Activated CD8-positive, alpha-beta T cell treated with anti-CD3 and anti-CD28 coated beads, Interleukin-2, amount 10 ng/mL, durations not matched to agents 7 days and 5 days (primary cell): ENCODE measurements around the gene ZMYND11. TPM values are rescaled to one million over a fixed set of nuclear protein-coding genes. Genes with fewer than 3 reads are reported as not detected.

ENCODE experiments used
- ATAC-seq: fragments of 150-1000 bp; cut with Tn5 transposase; one replicate; pipeline ENCODE4 v1.10.0; 2021; ENCODE audit warnings: moderate library complexity
- CTCF ChIA-PET: fragments of 350-600 bp; sonication (Branson Sonifier 250); formaldehyde crosslinking; loops from one replicate; lab custom pipeline; 2021; ENCODE audit warnings: antibody characterized with exemption; lab: Charles Lee
- POLR2A ChIA-PET: fragments of 350-600 bp; sonication (Branson Sonifier 250); formaldehyde crosslinking; loops from one replicate; lab custom pipeline; 2021; ENCODE audit warnings: antibody characterized with exemption; lab: Charles Lee
- DNase-seq: peaks from one replicate; pipeline ENCODE4 v3.0.0-alpha.2; 2020
- H3K27ac Mint-ChIP-seq: one replicate; pipeline ENCODE4 v1.8.0; 2021; ENCODE audit warnings: mild to moderate bottlenecking, mixed read lengths
- H3K27me3 Mint-ChIP-seq: one replicate; pipeline ENCODE4 v1.8.0; 2021; ENCODE audit warnings: low read depth, mixed read lengths
- H3K36me3 Mint-ChIP-seq: one replicate; pipeline ENCODE4 v1.8.0; 2021; ENCODE audit warnings: low read depth, mixed read lengths
- H3K4me1 Mint-ChIP-seq: one replicate; pipeline ENCODE4 v1.8.0; 2021; ENCODE audit warnings: low read depth, mixed read lengths
- H3K4me3 Mint-ChIP-seq: one replicate; pipeline ENCODE4 v1.8.0; 2021; ENCODE audit warnings: mild to moderate bottlenecking, mixed read lengths
- H3K9me3 Mint-ChIP-seq: one replicate; pipeline ENCODE4 v1.8.0; 2022; ENCODE audit warnings: mixed read lengths; ENCODE audit not compliant: insufficient read depth
- total RNA-seq, 2 experiments: library from RNA; stranded (reverse); gene quantifications; one replicate each; pipeline ENCODE4 v1.2.3, GENCODE V29; 2021

Gene ZMYND11
- total RNA-seq, 2 experiments from 2014 or later = 41.3 to 42.0 TPM

DNA sequence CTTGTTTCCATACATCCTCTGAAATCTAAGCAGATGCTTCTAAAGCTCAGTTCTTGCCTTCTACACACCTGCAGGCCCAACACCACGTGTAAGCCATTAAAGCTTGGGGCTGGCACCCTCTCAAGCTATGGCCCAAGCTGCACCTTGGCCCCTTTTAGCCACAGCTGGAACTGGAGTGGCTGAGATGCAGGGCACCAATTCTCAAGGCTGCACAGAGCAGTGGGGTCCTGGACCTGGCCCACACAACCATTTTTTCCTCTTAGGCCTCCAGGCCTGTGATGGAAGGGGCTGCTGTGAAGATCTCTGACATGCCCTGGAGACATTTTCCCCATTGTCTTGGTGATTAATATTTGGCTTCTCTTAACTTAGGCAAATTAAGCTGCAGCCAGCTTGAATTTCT is 38.8 kb upstream of the ZMYND11 start:
- Mint-ChIP-seq H3K27ac (no peak overlapping the region), H3K4me1 (no peaks in the 10 kb centered on the region), H3K4me3 (no peak overlapping the region), H3K9me3 (peaks cover 17% of the 10 kb centered on the region), H3K27me3 (peaks cover 5% of the 10 kb centered on the region), H3K36me3 (peaks cover 10% of the 10 kb centered on the region)
- POLR2A ChIA-PET = no interaction called here
- ATAC-seq (no peak), DNase-seq (no peak)
- CTCF ChIA-PET = no interaction called here

DNA sequence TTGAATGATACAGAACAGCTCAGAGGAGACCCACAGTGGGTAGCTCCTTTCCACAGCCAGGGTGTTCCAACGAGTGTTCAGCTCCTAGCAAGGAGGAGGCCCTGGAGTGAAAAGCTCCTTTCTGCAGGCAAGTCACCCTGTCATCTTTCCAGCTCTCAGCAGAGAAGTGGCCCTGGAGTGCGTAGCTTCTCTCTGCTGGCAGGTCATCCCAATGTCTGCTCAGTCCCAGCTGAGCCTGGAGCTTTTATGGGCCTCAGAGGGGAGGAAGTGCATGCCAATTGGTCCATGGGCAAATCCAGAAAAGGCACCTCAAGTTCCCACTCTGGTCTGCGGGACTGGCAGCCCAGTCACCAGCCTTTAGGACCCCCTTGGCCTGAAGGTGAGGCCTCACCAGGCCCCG is 30.8 kb upstream of the ZMYND11 start:
- peaks cover 18% of the 10 kb centered on the region for H3K4me1 Mint-ChIP-seq
- H3K36me3 Mint-ChIP-seq = no peaks in the 10 kb centered on the region
- no peak overlapping the region for H3K4me3 Mint-ChIP-seq
- no peak overlapping the region for H3K27ac Mint-ChIP-seq
- ChIA-PET POLR2A (no interaction called here), CTCF (interaction anchor here (0.9 kb wide), 1 partner anchor 28 kb away, joined by 3 read pairs; no protein-coding TSS in a partner anchor)
- no peak for ATAC-seq
- no peak for DNase-seq
- no peaks in the 10 kb centered on the region for H3K9me3 Mint-ChIP-seq
- H3K27me3 Mint-ChIP-seq = no peaks in the 10 kb centered on the region

- DNase-seq = no peak
- Mint-ChIP-seq H3K4me3 (no peak overlapping the region), H3K9me3 (no peaks in the 10 kb centered on the region), H3K27me3 (no peaks in the 10 kb centered on the region), H3K4me1 (peaks cover 18% of the 10 kb centered on the region), H3K36me3 (no peaks in the 10 kb centered on the region), H3K27ac (no peak overlapping the region)
- POLR2A ChIA-PET = no interaction called here
- CTCF ChIA-PET = no interaction called here
- ATAC-seq = no peak
Observed at GRCh38 chr10:104862-105565, 30.2 kb upstream of the ZMYND11 start.

GRCh38 chr10:105806-106205 is 29.4 kb upstream of the ZMYND11 start:
- H3K4me3 Mint-ChIP-seq = no peak overlapping the region
- no peak for ATAC-seq
- ChIA-PET CTCF (no interaction called here), POLR2A (no interaction called here)
- H3K9me3 Mint-ChIP-seq = no peaks in the 10 kb centered on the region
- DNase-seq = no peak
- H3K36me3 Mint-ChIP-seq = no peaks in the 10 kb centered on the region
- peaks cover 18% of the 10 kb centered on the region for H3K4me1 Mint-ChIP-seq
- H3K27me3 Mint-ChIP-seq = no peaks in the 10 kb centered on the region
- no peak overlapping the region for H3K27ac Mint-ChIP-seq

- peak; percentile 61 for ATAC-seq
Observed at GRCh38 chr10:106740-107139, 28.5 kb upstream of the ZMYND11 start.

DNA sequence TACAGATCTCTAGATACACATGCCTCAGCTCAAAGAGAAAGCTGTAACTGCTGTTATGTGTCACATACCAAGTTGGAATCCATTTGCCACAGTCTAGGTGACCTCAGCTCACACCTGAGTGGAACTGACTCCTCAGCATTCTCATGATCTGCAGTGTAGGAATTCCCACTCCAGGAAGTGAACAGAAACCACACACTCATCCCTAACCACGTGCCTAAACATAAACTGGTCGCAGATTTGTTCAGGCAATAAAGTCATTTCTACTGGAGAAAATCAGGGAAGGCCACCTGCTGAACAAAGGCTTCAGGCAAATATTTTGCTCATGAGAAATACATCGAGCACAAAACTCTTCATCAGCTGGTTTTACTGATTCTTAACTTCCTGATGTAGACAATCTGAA is 23.0 kb upstream of the ZMYND11 start:
- peaks cover 16% of the 10 kb centered on the region for H3K27me3 Mint-ChIP-seq
- H3K4me1 Mint-ChIP-seq = peaks cover 5% of the 10 kb centered on the region
- ChIA-PET CTCF (no interaction called here), POLR2A (no interaction called here)
- no peak overlapping the region for H3K27ac Mint-ChIP-seq
- ATAC-seq (no peak), DNase-seq (no peak)
- no peaks in the 10 kb centered on the region for H3K36me3 Mint-ChIP-seq
- H3K4me3 Mint-ChIP-seq = no peak overlapping the region
- no peaks in the 10 kb centered on the region for H3K9me3 Mint-ChIP-seq

More at GRCh38 chr10:106740-107139, 28.5 kb upstream of the ZMYND11 start:
- no peaks in the 10 kb centered on the region for H3K27me3 Mint-ChIP-seq
- H3K27ac Mint-ChIP-seq = peak overlapping the region; percentile 18
- POLR2A ChIA-PET = no interaction called here
- peak; percentile 65 for DNase-seq
- peaks cover 18% of the 10 kb centered on the region for H3K4me1 Mint-ChIP-seq
- H3K36me3 Mint-ChIP-seq = no peaks in the 10 kb centered on the region
- CTCF ChIA-PET = no interaction called here
- no peaks in the 10 kb centered on the region for H3K9me3 Mint-ChIP-seq
- no peak overlapping the region for H3K4me3 Mint-ChIP-seq

- peaks cover 4% of the 10 kb centered on the region for H3K36me3 Mint-ChIP-seq
- ChIA-PET POLR2A (no interaction called here), CTCF (no interaction called here)
- H3K27ac Mint-ChIP-seq = no peak overlapping the region
- DNase-seq (no peak), ATAC-seq (no peak)
- no peak overlapping the region for H3K4me3 Mint-ChIP-seq
- H3K9me3 Mint-ChIP-seq = peaks cover 12% of the 10 kb centered on the region
- H3K27me3 Mint-ChIP-seq = peaks cover 22% of the 10 kb centered on the region
- peaks cover 21% of the 10 kb centered on the region for H3K4me1 Mint-ChIP-seq
Observed at GRCh38 chr10:124874-125273, 10.4 kb upstream of the ZMYND11 start.

DNA sequence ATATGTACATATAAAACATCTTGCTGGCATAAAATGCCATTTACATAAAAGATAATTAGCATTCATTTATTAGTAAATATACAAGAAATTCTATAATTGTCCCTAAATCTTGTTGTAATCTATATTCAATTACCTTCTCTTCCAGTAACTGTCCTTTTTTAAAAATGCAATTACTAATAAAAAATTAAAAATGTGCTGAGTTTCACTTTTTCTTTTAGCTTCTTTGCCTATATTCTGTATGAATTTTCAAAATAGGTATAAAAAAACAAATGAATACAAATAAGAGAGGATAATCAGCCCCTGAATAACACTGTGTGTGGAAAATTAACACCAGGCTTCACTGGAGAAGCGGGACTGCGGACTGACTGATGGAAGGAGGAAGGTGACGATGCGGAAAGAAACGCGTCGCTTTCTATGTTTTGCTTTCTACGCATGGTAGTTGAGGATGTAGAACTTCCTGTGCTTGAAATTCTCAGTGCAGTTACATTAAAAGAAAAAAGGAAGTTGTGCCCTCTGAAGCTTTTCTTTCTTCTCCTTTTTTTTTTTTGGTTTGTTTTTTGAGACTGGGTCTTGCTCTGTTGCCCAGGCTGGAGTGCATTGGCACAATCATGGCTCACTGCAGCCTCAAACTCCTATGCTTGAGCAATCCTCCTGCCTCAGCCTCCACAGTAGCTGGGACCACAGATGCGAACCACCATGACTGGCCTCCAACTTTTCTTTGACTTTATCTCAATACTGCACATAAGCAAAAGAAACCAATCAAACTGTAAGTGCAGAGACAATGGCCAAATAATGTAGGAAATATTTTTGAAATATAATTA is 7.4 kb upstream of the ZMYND11 start:
- H3K27me3 Mint-ChIP-seq = peaks cover 4% of the 10 kb centered on the region
- ATAC-seq (peak; percentile 91), DNase-seq (peak; percentile 65)
- POLR2A ChIA-PET = interaction anchor here (0.6 kb wide), 1 partner anchor 8 kb away, joined by 4 read pairs; no protein-coding TSS in a partner anchor
- CTCF ChIA-PET = interaction anchor here (1.2 kb wide), 1 partner anchor 10 kb away, joined by 3 read pairs; no protein-coding TSS in a partner anchor
- peaks cover 4% of the 10 kb centered on the region for H3K36me3 Mint-ChIP-seq
- peaks cover 30% of the 10 kb centered on the region for H3K4me1 Mint-ChIP-seq
- H3K4me3 Mint-ChIP-seq = peak overlapping the region; percentile 75
- H3K9me3 Mint-ChIP-seq = peaks cover 12% of the 10 kb centered on the region
- H3K27ac Mint-ChIP-seq = peak overlapping the region; percentile 92

- Mint-ChIP-seq H3K9me3 (peaks cover 6% of the 10 kb centered on the region), H3K36me3 (peaks cover 4% of the 10 kb centered on the region), H3K27ac (no peak overlapping the region), H3K4me1 (peaks cover 43% of the 10 kb centered on the region), H3K4me3 (no peak overlapping the region), H3K27me3 (peaks cover 2% of the 10 kb centered on the region)
- no peak for ATAC-seq
- no peak for DNase-seq
- CTCF ChIA-PET = interaction anchor here (1.7 kb wide), 1 partner anchor 53 kb away, joined by 6 read pairs; no protein-coding TSS in a partner anchor
- POLR2A ChIA-PET = no interaction called here
Observed at GRCh38 chr10:129810-130209, 5.4 kb upstream of the ZMYND11 start.

GRCh38 chr10:132946-133898 is 2.0 kb upstream of the ZMYND11 start:
- peaks cover 46% of the 10 kb centered on the region for H3K4me1 Mint-ChIP-seq
- DNase-seq (no peak), ATAC-seq (no peak)

More at GRCh38 chr10:132946-133898, 2.0 kb upstream of the ZMYND11 start:
- Mint-ChIP-seq H3K27me3 (no peaks in the 10 kb centered on the region), H3K36me3 (no peaks in the 10 kb centered on the region), H3K9me3 (no peaks in the 10 kb centered on the region), H3K27ac (peak overlapping the region; percentile 86), H3K4me3 (peak overlapping the region; percentile 87)
- ChIA-PET POLR2A (no interaction called here), CTCF (interaction anchor here (0.8 to 1.3 kb wide), 2 partner anchors 9 to 10 kb away, joined by 3 read pairs; no protein-coding TSS in a partner anchor)
